ENCODE measurements around the gene IL16.

IL16 gene

DNA sequence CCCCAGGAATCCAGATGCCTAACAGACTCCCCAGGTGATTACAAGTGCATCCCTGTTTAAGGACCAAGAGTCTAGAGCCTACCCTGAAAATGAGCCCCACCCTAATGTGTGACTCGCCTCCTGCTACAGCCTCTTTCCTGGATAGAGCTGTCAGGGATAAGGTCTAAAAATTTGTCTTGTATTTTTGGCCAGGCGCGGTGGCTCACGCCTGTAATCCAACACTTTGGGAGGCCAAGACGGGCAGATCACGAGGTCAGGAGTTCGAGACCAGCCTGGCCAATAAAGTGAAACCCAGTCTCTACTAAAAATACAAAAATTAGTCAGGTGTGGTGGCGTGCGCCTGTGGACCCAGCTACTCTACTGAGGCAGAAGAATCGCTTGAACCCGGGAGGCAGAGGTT is 166.1 kb downstream of the IL16 start:
- no peak for DNase-seq (ENCODE audit: low read depth in 1 of 2, low spot score in 1 of 2)

- DNase-seq (ENCODE audit: low read depth in 1 of 2, low spot score in 1 of 2), result no peak
Observed at GRCh38 chr15:81363276-81363675, 166.6 kb downstream of the IL16 start.
